Measurements from ENCODE around the gene TTN.
"Not testable (repeated sequence)": the region's sequence is repeated elsewhere in the genome, so short reads cannot be mapped to it uniquely, and the experiment has no call there.

Gene TTN

DNA sequence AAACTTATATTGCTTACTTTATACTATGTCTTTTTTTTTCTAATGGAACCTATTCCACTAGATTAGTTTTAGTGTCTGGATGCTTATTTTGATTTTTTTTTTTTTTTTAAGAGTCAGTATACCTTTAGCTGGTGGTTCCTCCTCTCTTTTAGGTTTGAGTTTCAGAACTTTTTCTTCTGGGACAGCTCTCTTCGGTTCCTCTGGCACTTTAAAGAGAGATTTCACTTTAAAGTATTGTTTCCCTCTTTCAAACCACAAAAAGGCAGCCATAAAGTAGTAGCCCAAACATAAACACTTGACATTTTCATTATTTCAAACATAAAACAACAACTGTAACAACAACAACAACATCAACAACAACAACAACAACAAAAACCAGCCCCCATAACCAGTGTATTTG, 123.3 kb downstream of the TTN start:
- Histone ChIP-seq H3K27me3 (ENCODE audit: control insufficient read depth, insufficient read depth, low read length) (no peaks in the 10 kb centered on the region), H3K27ac (ENCODE audit: low read depth, low read length) (no peak overlapping the region), H3K36me3 (ENCODE audit: control insufficient read depth, insufficient read depth, low read length) (no peaks in the 10 kb centered on the region), H3K4me1 (ENCODE audit: control insufficient read depth, insufficient read depth, low read length) (no peaks in the 10 kb centered on the region), H3K4me3 (ENCODE audit: low read length) (no peak overlapping the region), H3K9ac (ENCODE audit: low read length) (no peak overlapping the region)

DNA sequence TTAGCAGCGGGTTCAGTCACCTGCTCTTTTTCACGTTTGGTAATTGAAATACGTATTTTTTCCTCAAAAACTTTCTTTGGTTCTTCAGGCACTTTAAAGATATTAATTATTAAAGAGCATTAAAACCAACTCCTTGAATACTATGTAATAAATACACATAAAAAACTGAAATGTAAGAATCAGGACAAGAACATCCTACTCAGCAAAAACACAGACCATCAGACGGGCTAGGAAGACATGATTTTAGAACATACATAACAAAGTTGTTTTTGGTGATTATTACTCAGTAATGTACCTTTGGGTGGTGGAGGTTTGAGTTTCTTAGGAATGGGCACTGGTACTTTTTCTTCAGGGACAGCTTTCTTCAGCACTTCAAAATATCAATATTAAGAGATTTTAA, 126.1 kb downstream of the TTN start:
- H3K36me3 ChIP-seq (ENCODE audit: control insufficient read depth, insufficient read depth, low read length), result no peaks in the 10 kb centered on the region
- no peaks in the 10 kb centered on the region for H3K4me1 ChIP-seq (ENCODE audit: control insufficient read depth, insufficient read depth, low read length)
- no peaks in the 10 kb centered on the region for H3K27me3 ChIP-seq (ENCODE audit: control insufficient read depth, insufficient read depth, low read length)
- H3K9ac ChIP-seq (ENCODE audit: low read length), result no peak overlapping the region
- no peak overlapping the region for H3K27ac ChIP-seq (ENCODE audit: low read depth, low read length)
- no peak overlapping the region for H3K4me3 ChIP-seq (ENCODE audit: low read length)

DNA sequence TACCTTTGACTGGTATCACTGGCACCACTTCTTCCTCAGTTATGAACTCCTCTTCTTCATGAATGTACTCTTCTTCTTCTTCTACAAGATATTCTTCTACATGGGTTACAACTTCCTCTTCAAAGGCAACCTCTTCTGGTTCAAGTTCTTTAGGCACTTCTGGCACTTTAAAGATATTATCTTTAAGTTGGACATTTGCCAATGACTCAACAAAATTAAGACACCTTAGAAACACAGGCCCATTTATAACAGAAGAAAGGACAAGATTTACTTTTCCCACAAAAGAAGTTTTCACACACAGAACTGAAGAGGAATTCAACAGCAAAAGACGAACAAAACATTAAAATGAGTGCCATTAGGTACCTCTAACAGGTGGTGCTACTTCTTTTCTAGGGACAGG, 127.3 kb downstream of the TTN start:
- H3K27me3 ChIP-seq (ENCODE audit: control insufficient read depth, insufficient read depth, low read length), result no peaks in the 10 kb centered on the region
- no peak overlapping the region for H3K27ac ChIP-seq (ENCODE audit: low read depth, low read length)
- no peak overlapping the region for H3K9ac ChIP-seq (ENCODE audit: low read length)
- no peaks in the 10 kb centered on the region for H3K4me1 ChIP-seq (ENCODE audit: control insufficient read depth, insufficient read depth, low read length)
- H3K36me3 ChIP-seq (ENCODE audit: control insufficient read depth, insufficient read depth, low read length), result no peaks in the 10 kb centered on the region
- no peak overlapping the region for H3K4me3 ChIP-seq (ENCODE audit: low read length)

DNA sequence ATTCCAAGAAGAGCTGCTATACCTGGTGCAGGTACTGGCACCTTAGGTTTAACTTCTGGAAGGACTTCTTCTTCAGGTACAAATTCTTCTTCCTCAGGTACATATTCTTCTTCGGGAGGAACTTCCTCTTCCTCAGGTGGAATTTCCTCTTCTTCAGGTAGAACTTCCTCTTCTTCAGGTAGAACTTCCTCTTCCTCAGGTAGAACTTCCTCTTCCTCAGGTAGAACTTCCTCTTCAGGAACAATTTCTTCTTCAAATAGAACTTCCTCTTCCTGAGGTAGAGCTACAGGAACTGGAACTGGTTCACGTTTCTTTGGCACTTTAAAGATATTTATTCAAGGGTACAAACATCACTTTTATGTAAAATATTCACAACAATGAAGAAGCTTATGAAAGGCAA, 129.6 kb downstream of the TTN start:
- Histone ChIP-seq H3K4me1 (ENCODE audit: control insufficient read depth, insufficient read depth, low read length) (no peaks in the 10 kb centered on the region), H3K9ac (ENCODE audit: low read length) (no peak overlapping the region), H3K36me3 (ENCODE audit: control insufficient read depth, insufficient read depth, low read length) (no peaks in the 10 kb centered on the region), H3K4me3 (ENCODE audit: low read length) (no peak overlapping the region), H3K27me3 (ENCODE audit: control insufficient read depth, insufficient read depth, low read length) (no peaks in the 10 kb centered on the region), H3K27ac (ENCODE audit: low read depth, low read length) (no peak overlapping the region)

DNA sequence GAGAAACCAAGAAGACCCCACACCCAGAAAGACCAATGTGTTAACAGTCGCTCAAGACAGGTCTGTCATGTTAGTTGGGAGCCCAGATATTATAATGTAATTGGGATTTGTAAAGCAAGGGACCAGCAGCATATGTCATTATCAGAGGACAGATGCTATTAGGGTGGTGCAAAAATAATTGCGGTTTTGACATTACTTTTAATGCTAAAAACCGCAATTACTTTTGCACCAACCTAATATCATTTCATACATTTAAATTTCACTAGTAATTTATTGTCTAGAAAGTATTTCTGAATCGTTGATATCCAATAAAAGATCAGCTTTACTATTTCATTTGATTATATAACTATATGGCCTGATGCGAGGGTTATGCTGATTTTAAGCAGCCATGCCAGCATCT, 131.2 kb downstream of the TTN start:
- H3K27me3 ChIP-seq (ENCODE audit: control insufficient read depth, insufficient read depth, low read length), result no peaks in the 10 kb centered on the region
- no peak overlapping the region for H3K27ac ChIP-seq (ENCODE audit: low read depth, low read length)
- no peaks in the 10 kb centered on the region for H3K36me3 ChIP-seq (ENCODE audit: control insufficient read depth, insufficient read depth, low read length)
- no peaks in the 10 kb centered on the region for H3K4me1 ChIP-seq (ENCODE audit: control insufficient read depth, insufficient read depth, low read length)
- no peak overlapping the region for H3K9ac ChIP-seq (ENCODE audit: low read length)
- H3K4me3 ChIP-seq (ENCODE audit: low read length), result no peak overlapping the region

DNA sequence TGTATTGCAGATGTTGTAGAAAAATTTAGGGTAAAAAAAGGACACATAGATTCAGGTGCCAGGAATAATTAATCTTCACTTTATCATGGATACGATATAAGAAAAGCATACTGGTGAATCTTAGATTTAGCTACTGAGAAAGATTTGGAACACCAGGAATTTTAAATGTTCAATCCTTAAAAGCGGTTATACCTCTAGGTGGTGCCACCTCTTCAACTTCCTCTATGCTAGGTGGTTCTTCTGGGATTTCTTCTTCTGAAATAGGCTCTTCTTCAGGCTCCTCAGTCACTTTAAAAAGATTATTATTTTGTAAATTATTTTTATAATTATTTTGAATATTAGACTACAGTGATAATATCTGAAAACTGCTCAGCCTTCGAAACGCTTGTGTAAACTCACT, 133.1 kb downstream of the TTN start:
- Histone ChIP-seq H3K36me3 (ENCODE audit: control insufficient read depth, insufficient read depth, low read length) (no peaks in the 10 kb centered on the region), H3K4me3 (ENCODE audit: low read length) (no peak overlapping the region), H3K4me1 (ENCODE audit: control insufficient read depth, insufficient read depth, low read length) (no peaks in the 10 kb centered on the region), H3K27ac (ENCODE audit: low read depth, low read length) (no peak overlapping the region), H3K9ac (ENCODE audit: low read length) (no peak overlapping the region), H3K27me3 (ENCODE audit: control insufficient read depth, insufficient read depth, low read length) (no peaks in the 10 kb centered on the region)

DNA sequence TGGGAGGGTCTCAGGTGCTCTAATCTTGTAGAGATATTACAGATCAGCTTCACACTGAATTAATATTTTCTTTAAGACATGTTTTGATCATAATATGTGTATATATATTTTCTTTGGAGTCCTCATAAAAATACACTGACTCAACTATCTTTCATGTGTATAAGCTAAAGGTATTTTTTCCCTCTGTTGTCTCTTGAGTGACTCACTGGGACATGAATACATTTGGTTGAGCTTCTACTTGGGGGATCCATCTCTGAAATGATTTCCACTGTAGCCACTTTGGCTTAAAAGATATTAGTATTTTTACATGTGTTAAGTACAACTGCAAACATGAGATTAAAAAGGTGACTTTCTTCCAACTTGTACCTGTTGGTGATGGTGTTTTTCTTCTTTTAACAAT, 140.8 kb downstream of the TTN start:
- Histone ChIP-seq H3K4me3 (ENCODE audit: low read length) (no peak overlapping the region), H3K36me3 (ENCODE audit: control insufficient read depth, insufficient read depth, low read length) (no peaks in the 10 kb centered on the region), H3K27ac (ENCODE audit: low read depth, low read length) (no peak overlapping the region), H3K9ac (ENCODE audit: low read length) (no peak overlapping the region), H3K4me1 (ENCODE audit: control insufficient read depth, insufficient read depth, low read length) (no peaks in the 10 kb centered on the region), H3K27me3 (ENCODE audit: control insufficient read depth, insufficient read depth, low read length) (no peaks in the 10 kb centered on the region)

DNA sequence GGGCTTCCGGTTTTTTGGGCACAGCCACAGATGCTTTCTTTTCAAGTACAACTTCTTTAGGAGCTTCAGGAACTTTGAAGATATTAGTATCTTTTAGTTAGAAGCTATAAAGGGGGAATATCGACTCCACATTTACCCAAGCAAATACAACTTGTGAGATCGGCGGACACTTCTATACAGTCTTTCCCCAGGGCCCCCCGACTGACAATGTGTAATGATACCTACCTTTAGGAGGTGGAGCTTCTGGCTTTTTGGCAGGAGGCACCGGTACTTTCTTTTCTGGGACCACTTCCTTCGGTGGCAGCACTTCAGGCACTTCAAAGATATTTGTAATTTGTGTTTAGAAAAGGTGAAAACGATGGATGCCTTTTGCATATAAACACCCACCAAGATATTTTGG, 148.7 kb downstream of the TTN start:
- not testable (repeated sequence) for H3K9ac ChIP-seq (ENCODE audit: low read length); H3K27ac ChIP-seq (ENCODE audit: low read depth, low read length); H3K4me3 ChIP-seq (ENCODE audit: low read length); H3K36me3 ChIP-seq (ENCODE audit: control insufficient read depth, insufficient read depth, low read length); H3K4me1 ChIP-seq (ENCODE audit: control insufficient read depth, insufficient read depth, low read length); H3K27me3 ChIP-seq (ENCODE audit: control insufficient read depth, insufficient read depth, low read length)

DNA sequence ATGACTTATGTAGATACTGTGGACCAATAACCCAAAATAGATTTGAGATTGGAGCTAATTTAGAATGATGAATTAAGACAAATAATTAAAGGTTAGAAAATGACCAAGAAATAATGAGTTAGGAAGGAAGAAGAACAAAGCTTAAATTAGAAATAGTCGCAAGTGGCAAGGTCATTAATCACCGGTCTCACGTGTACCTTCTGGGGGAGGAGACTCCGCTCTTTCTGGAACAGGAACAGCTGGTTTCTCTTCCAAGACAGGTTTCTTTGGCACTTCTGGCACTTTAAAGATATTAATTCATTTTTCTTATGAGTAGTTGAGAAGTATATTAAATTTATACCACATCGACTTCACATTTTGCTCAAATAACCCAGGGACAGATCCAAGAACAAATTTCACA, 156.7 kb downstream of the TTN start:
- H3K4me3 ChIP-seq (ENCODE audit: low read length), result no peak overlapping the region
- H3K9ac ChIP-seq (ENCODE audit: low read length), result no peak overlapping the region
- H3K27me3 ChIP-seq (ENCODE audit: control insufficient read depth, insufficient read depth, low read length), result no peaks in the 10 kb centered on the region
- H3K27ac ChIP-seq (ENCODE audit: low read depth, low read length), result no peak overlapping the region
- no peaks in the 10 kb centered on the region for H3K4me1 ChIP-seq (ENCODE audit: control insufficient read depth, insufficient read depth, low read length)
- no peaks in the 10 kb centered on the region for H3K36me3 ChIP-seq (ENCODE audit: control insufficient read depth, insufficient read depth, low read length)

DNA sequence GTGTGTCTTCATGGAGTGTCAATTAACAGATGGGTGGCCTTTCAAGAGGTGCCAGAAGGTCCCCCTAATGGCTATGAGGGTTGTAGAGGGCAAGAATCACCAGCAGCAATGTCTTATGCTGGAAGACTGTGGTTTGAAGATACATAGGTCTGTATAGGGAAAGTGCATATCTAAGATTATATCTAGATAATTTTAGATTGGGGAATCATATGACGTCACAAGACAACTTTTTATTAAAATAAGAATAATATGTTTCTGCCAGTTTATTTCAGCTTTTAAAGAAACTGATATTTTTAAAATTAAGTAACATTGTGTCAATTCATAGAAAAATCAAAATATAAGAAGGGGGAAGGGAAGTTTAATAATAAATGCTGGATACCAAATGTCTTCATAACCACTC, 162.3 kb downstream of the TTN start:
- H3K27me3 ChIP-seq (ENCODE audit: control insufficient read depth, insufficient read depth, low read length), result no peaks in the 10 kb centered on the region
- H3K36me3 ChIP-seq (ENCODE audit: control insufficient read depth, insufficient read depth, low read length), result no peaks in the 10 kb centered on the region
- H3K27ac ChIP-seq (ENCODE audit: low read depth, low read length), result no peak overlapping the region
- no peak overlapping the region for H3K4me3 ChIP-seq (ENCODE audit: low read length)
- H3K4me1 ChIP-seq (ENCODE audit: control insufficient read depth, insufficient read depth, low read length), result no peaks in the 10 kb centered on the region
- no peak overlapping the region for H3K9ac ChIP-seq (ENCODE audit: low read length)

DNA sequence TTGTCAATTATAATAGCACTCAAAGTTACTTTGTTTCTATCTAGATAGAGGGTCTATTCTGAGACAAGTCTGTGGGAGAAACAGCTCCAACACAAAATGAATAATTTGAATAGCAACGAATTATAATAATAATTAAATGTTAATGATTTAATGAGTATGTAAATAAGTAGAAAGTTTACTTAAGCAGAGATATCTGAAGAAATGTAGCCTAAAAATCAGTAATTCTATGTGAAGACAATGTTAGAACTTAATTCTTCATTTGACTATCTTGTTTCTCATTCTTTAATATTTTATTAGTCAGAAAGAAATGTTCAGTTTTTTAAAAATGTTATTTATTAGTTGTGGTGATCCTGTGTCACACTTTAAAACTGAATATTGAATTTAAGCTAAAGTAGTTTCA, 165.7 kb downstream of the TTN start:
- H3K36me3 ChIP-seq (ENCODE audit: control insufficient read depth, insufficient read depth, low read length), result no peaks in the 10 kb centered on the region
- H3K4me3 ChIP-seq (ENCODE audit: low read length), result no peak overlapping the region
- no peaks in the 10 kb centered on the region for H3K27me3 ChIP-seq (ENCODE audit: control insufficient read depth, insufficient read depth, low read length)
- no peak overlapping the region for H3K27ac ChIP-seq (ENCODE audit: low read depth, low read length)
- H3K4me1 ChIP-seq (ENCODE audit: control insufficient read depth, insufficient read depth, low read length), result no peaks in the 10 kb centered on the region
- H3K9ac ChIP-seq (ENCODE audit: low read length), result no peak overlapping the region

DNA sequence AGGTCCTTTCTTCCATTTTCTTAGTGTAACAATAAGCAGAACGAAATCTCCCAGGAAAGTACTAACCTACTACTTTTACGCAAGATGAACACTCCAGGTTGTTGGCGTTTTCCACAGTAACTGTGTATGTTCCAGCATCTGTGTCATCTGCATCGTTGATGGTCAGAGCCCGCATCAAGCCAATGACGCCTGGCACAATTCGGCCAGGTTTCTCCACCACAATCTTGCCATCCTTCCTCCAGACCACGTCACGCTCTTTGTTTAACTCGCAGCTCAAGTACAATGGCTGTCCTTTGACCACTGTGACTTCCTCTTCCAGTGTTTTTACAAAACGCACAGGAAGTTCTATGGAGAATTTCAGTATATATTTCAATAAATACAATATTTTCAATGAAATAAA, 171.3 kb downstream of the TTN start:
- no peak overlapping the region for H3K27ac ChIP-seq (ENCODE audit: low read depth, low read length)

DNA sequence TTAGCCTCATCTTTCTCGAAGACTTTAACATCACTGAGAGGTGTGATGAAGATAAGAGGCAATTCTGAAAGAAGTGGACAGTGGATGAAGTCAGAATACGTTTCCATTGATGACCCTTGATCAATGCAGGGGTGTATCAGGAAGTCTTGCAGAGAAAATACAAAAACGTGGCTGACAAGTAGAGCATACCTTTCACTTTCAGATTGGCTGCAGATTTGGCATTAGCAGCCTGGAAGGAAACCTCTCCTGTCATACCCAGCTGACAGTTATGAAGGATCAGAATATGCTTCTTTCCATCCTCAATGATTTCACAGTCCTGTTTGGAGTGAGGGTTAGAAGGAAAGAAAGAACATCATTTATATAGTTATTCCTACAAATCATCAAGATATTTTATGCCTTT, 174.5 kb downstream of the TTN start:
- no peak overlapping the region for H3K9ac ChIP-seq (ENCODE audit: low read length)
- H3K4me3 ChIP-seq (ENCODE audit: low read length), result no peak overlapping the region
- H3K4me1 ChIP-seq (ENCODE audit: control insufficient read depth, insufficient read depth, low read length), result no peaks in the 10 kb centered on the region
- H3K27ac ChIP-seq (ENCODE audit: low read depth, low read length), result no peak overlapping the region
- H3K27me3 ChIP-seq (ENCODE audit: control insufficient read depth, insufficient read depth, low read length), result no peaks in the 10 kb centered on the region
- no peaks in the 10 kb centered on the region for H3K36me3 ChIP-seq (ENCODE audit: control insufficient read depth, insufficient read depth, low read length)

More for the DNA sequence above, 171.3 kb downstream of the TTN start:
- Histone ChIP-seq H3K27me3 (ENCODE audit: control insufficient read depth, insufficient read depth, low read length) (no peaks in the 10 kb centered on the region), H3K4me3 (ENCODE audit: low read length) (no peak overlapping the region), H3K36me3 (ENCODE audit: control insufficient read depth, insufficient read depth, low read length) (no peaks in the 10 kb centered on the region), H3K4me1 (ENCODE audit: control insufficient read depth, insufficient read depth, low read length) (no peaks in the 10 kb centered on the region), H3K9ac (ENCODE audit: low read length) (no peak overlapping the region)

DNA sequence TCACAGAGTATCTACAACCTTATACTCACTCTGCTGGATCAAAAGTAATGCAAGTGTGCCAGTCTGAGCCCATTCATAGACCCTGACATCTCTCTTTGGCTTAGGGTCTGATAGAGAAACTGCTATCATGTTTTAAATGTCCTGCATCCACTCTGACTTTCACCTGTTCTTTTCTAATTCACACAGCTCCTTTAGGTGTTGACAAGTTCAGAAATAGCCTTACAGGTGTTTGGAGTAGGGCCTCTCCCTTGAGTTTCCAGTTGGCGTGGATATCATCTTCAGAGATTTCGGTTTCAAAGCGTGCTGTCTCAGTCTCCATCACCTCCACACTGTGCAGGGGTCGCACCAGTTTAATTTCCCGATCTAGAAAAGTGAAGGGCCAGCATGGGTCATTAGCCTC, 176.6 kb downstream of the TTN start:
- Histone ChIP-seq H3K27me3 (ENCODE audit: control insufficient read depth, insufficient read depth, low read length) (no peaks in the 10 kb centered on the region), H3K4me3 (ENCODE audit: low read length) (no peak overlapping the region), H3K27ac (ENCODE audit: low read depth, low read length) (no peak overlapping the region), H3K4me1 (ENCODE audit: control insufficient read depth, insufficient read depth, low read length) (no peaks in the 10 kb centered on the region), H3K36me3 (ENCODE audit: control insufficient read depth, insufficient read depth, low read length) (no peaks in the 10 kb centered on the region), H3K9ac (ENCODE audit: low read length) (no peak overlapping the region)

Measured in rectal smooth muscle tissue (tissue), 1 donor.